HepG2 (cell line): Measurements from ENCODE around the gene GALNT10. TPM values are rescaled to one million over a fixed set of nuclear protein-coding genes. Genes with fewer than 3 reads are reported as not detected.

Experiments used
- ATAC-seq: fragments of 200-7000 bp; cut with Tn5 transposase; 3 replicates; pipeline ENCODE4 v1.9.1; 2020; ENCODE audit warnings: mild to moderate bottlenecking, moderate library complexity
- BruUV-seq: library from RNA; stranded (reverse); fragments of 400-500 nt; replicated peaks from 2 replicates; lab custom pipeline; 2021; lab: Mats Ljungman, UMichigan
- CTCF ChIA-PET: fragments of 300-600 bp; formaldehyde crosslinking; extraction: SDS; loops from one replicate; lab custom pipeline; 2021; ENCODE audit warnings: low total read pairs, inconsistent platforms, low intra/inter-chr PET ratio; lab: Yijun Ruan, JAX
- POLR2A ChIA-PET: fragments of 350-600 bp; sonication (Branson Sonifier 250); formaldehyde crosslinking; loops from one replicate; lab custom pipeline; 2020; ENCODE audit warnings: antibody characterized with exemption, inconsistent platforms; lab: Yijun Ruan, JAX
- DNase-seq: peaks from one replicate; pipeline ENCODE4 v3.0.0-alpha.2; 2015; ENCODE audit warnings: low spot score
- FAIRE-seq: peaks from 3 replicates; lab custom pipeline; 2011; peaks lifted over from hg19 to GRCh38; lab: Jason Lieb, UNC
- H2AFZ ChIP-seq: one replicate; pipeline ENCODE4 v1.6.1; 2011; ENCODE audit warnings: low read length, inconsistent platforms
- H3K27ac ChIP-seq: fragments of 300-600 bp; 3 replicates; pipeline ENCODE4 v1.8.0; 2011; ENCODE audit warnings: mixed run types, mild to moderate bottlenecking, mixed read lengths, low read length, inconsistent platforms; ENCODE audit not compliant: insufficient read depth; ENCODE audit errors: extremely low read length
- H3K27me3 ChIP-seq, 2 experiments: fragments of 200-600 bp in 1 of 2; 2 replicates in 1 of 2; 3 replicates in 1 of 2; pipeline versions ENCODE4 v1.6.0 to v1.8.0; 2011; ENCODE audit warnings: low read length in 2 of 2, mild to moderate bottlenecking in 2 of 2, moderate library complexity in 2 of 2, inconsistent platforms in 1 of 2; ENCODE audit not compliant: insufficient read depth in 2 of 2, control insufficient read depth in 1 of 2
- H3K36me3 ChIP-seq, 2 experiments: fragments of 200-600 bp in 1 of 2; replicated peaks in 1 of 2; 2 replicates in 1 of 2; 3 replicates in 1 of 2; pipeline versions ENCODE4 v1.5.1 to v1.8.0; 2011; ENCODE audit warnings: low read length in 2 of 2, inconsistent platforms in 1 of 2; ENCODE audit not compliant: insufficient read depth in 2 of 2, control insufficient read depth in 1 of 2
- H3K4me1 ChIP-seq: 2 replicates; pipeline ENCODE4 v1.5.1; 2012; ENCODE audit warnings: low read length, inconsistent platforms; ENCODE audit not compliant: insufficient read depth
- H3K4me2 ChIP-seq: 2 replicates; pipeline ENCODE4 v1.6.0; 2011; ENCODE audit warnings: low read depth, low read length, inconsistent platforms
- H3K4me3 ChIP-seq, 3 experiments: fragments of 200-600 bp in 1 of 3; sonication (generic), shearing (Covaris generic) in 1 of 3; replicated peaks in 1 of 3; 2 replicates each; pipeline ENCODE4 v1.5.1; 2011 to 2016; ENCODE audit warnings: low read length in 3 of 3, inconsistent platforms in 2 of 3, low read depth in 2 of 3, mild to moderate bottlenecking in 2 of 3, control low read depth in 1 of 3, mixed read lengths in 1 of 3; ENCODE audit not compliant: insufficient read depth in 1 of 3
- H3K79me2 ChIP-seq: one replicate; pipeline ENCODE4 v1.6.1; 2011; ENCODE audit warnings: low read length, inconsistent platforms; ENCODE audit not compliant: insufficient read depth
- H3K9ac ChIP-seq: 2 replicates; pipeline ENCODE4 v1.6.0; 2011; ENCODE audit warnings: mild to moderate bottlenecking, low read depth, low read length, inconsistent platforms; ENCODE audit not compliant: insufficient read depth
- H3K9me3 ChIP-seq: 2 replicates; pipeline ENCODE4 v1.5.1; 2012; ENCODE audit warnings: mild to moderate bottlenecking, low read length
- H4K20me1 ChIP-seq: 2 replicates; pipeline ENCODE4 v1.6.0; 2011; ENCODE audit warnings: inconsistent platforms, mild to moderate bottlenecking, low read length, moderate library complexity; ENCODE audit not compliant: insufficient read depth
- ADNP ChIP-seq: sonication (generic); formaldehyde crosslinking; IDR thresholded peaks from 2 replicates; pipeline ENCODE4 v1.4.0; 2020; ENCODE audit warnings: missing genetic modification reagents
- ATAD3A ChIP-seq: sonication (generic); formaldehyde crosslinking; IDR thresholded peaks from 2 replicates; pipeline ENCODE4 v1.4.0; 2020; ENCODE audit warnings: missing genetic modification reagents
- CEBPG ChIP-seq: IDR thresholded peaks from 2 replicates; pipeline ENCODE4 v1.6.1; 2016
- NFE2L2 ChIP-seq: fragments of 150-350 bp; IDR thresholded peaks from 2 replicates; pipeline ENCODE4 v1.6.1; 2014; ENCODE audit warnings: low read length
- ZNF20 ChIP-seq: sonication (generic); formaldehyde crosslinking; IDR thresholded peaks from 2 replicates; pipeline ENCODE4 v1.4.0; 2020; ENCODE audit warnings: mild to moderate bottlenecking, moderate library complexity, missing genetic modification reagents
- ZNF367 ChIP-seq: sonication (generic); formaldehyde crosslinking; IDR thresholded peaks from 2 replicates; pipeline ENCODE4 v1.4.0; 2020; ENCODE audit warnings: missing genetic modification reagents, borderline replicate concordance
- ZNF598 ChIP-seq: sonication (generic); formaldehyde crosslinking; IDR thresholded peaks from 2 replicates; pipeline ENCODE4 v1.5.1; 2020; ENCODE audit warnings: mild to moderate bottlenecking, missing genetic modification reagents, borderline replicate concordance
- ZNF746 ChIP-seq: sonication (generic); formaldehyde crosslinking; IDR thresholded peaks from 2 replicates; pipeline ENCODE4 v1.8.0; 2022; ENCODE audit warnings: mild to moderate bottlenecking, missing genetic modification reagents
- ZSCAN12 ChIP-seq: sonication (generic); formaldehyde crosslinking; IDR thresholded peaks from 2 replicates; pipeline ENCODE4 v1.9.0; 2021; ENCODE audit warnings: mild to moderate bottlenecking, missing genetic modification reagents
- ZSCAN31 ChIP-seq: sonication (generic); formaldehyde crosslinking; IDR thresholded peaks from 2 replicates; pipeline ENCODE4 v1.5.0; 2020; ENCODE audit warnings: low read depth, mild to moderate bottlenecking, missing genetic modification reagents
- WGBS: methylation state at CpG from one replicate; pipeline ENCODE4 v1.1.6; 2017; ENCODE audit warnings: low lambda C conversion rate; 5-methylcytosine and 5-hydroxymethylcytosine counted together
- in situ Hi-C: cut with HindIII; loops from 2 replicates; pipeline ENCODE4 v1.10.0; 2017; ENCODE audit warnings: low pct_unique_long_range_greater_than_20kb; ENCODE audit not compliant: extremely low pct_ligation_motif_present
- intact Hi-C: fragments of 100-400 bp; cut with micrococcal nuclease; formaldehyde crosslinking; loops from one replicate; pipeline ENCODE4 v1.10.0; 2022; ENCODE audit not compliant: unreplicated experiment
- polyA plus RNA-seq, 8 experiments: library from polyadenylated mRNA; depleted of rRNA in 3 of 8; stranded (reverse) in 7 of 8; unstranded in 1 of 8; fragments of >200 nt; fragmentation: Illumina TruSeq in 4 of 8; extraction: Trizol in 4 of 8; gene quantifications; 2 replicates each; pipeline versions ENCODE4 v1.2.1 to v1.2.3, GENCODE V29; 2011 to 2016; ENCODE audit warnings: low read depth in 4 of 8, missing spikeins in 1 of 8, mixed read lengths in 1 of 8; ENCODE audit not compliant: insufficient read depth in 1 of 8
- total RNA-seq, 5 experiments: library from RNA; depleted of rRNA; stranded (reverse); fragments of >200 nt; fragmentation: Illumina TruSeq; extraction: Trizol; gene quantifications; 2 replicates each; pipeline ENCODE4 v1.2.3, GENCODE V29; 2016; ENCODE audit warnings: low read depth in 1 of 5
- TF ChIP-seq, protein P1 (sequence below): sonication (generic); formaldehyde crosslinking; conservative IDR thresholded peaks from 2 replicates; pipeline ENCODE4 v1.4.0; 2020; ENCODE audit warnings: missing genetic modification reagents
- TF ChIP-seq, protein P2 (sequence below): sonication (generic); formaldehyde crosslinking; IDR thresholded peaks from 2 replicates; pipeline ENCODE4 v1.4.0; 2020; ENCODE audit warnings: missing genetic modification reagents
- TF ChIP-seq, protein P3 (sequence below): sonication (generic); formaldehyde crosslinking; IDR thresholded peaks from 2 replicates; pipeline ENCODE4 v1.4.0; 2020; ENCODE audit warnings: missing genetic modification reagents
- TF ChIP-seq, protein P4 (sequence below): sonication (generic); formaldehyde crosslinking; IDR thresholded peaks from 2 replicates; pipeline ENCODE4 v1.4.0; 2020; ENCODE audit warnings: missing genetic modification reagents; ENCODE audit errors: not compliant biosample characterization
- TF ChIP-seq, protein P5 (sequence below): IDR thresholded peaks from 2 replicates; pipeline ENCODE4 v1.6.1; 2016; ENCODE audit warnings: mild to moderate bottlenecking, missing biosample characterization, missing genetic modification reagents
- TF ChIP-seq, protein P6 (sequence below): sonication (generic); formaldehyde crosslinking; IDR thresholded peaks from 2 replicates; pipeline ENCODE4 v1.8.0; 2022; ENCODE audit warnings: mild to moderate bottlenecking, missing genetic modification reagents, borderline replicate concordance

The GALNT10 gene
- total and polyA plus RNA-seq, 2 of the 13 experiments (the other 11 are each of a cell fraction or from before 2014, with no cell fraction given): 8.1 to 11.2 TPM

DNA sequence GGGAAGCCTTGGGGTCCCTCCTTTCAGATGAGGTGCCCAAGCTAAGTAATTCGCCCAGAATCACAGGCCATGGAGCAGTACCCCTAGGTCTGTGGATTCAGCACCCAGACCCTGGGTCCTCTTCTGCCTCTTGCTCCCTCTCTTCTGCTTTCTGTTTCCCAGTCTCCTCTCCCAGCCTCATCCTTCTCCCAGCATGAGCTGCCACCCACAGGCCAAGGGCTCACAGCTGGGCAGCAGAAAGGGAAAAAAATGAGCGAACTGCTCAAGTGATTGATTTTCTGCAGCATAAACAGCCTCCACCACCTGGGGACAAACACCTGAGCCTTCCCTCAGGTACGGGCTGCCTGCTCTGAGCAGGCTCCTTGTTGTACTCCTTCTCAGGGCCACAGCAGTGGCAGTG is 141.4 kb downstream of the GALNT10 start:
- H3K36me3 ChIP-seq: no peaks in the 10 kb centered on the region; a peak in 1 of 5 replicates
- no peaks in the 10 kb centered on the region for H3K79me2 ChIP-seq
- ChIA-PET CTCF (no interaction called here), POLR2A (no interaction called here)
- H2AFZ ChIP-seq: no peak overlapping the region
- intact Hi-C loops (loop anchor here (10.0 kb wide), 1 partner anchor 73 kb away; no protein-coding TSS in a partner anchor), in situ Hi-C loops (no loop called here)
- 81% methylated on average over 2 of the region's 3 CpGs for WGBS
- no peaks in the 10 kb centered on the region for H4K20me1 ChIP-seq
- H3K9me3 ChIP-seq: no peaks in the 10 kb centered on the region
- H3K4me1 ChIP-seq: peaks cover 11% of the 10 kb centered on the region; the same call in 1 of the 2 replicates
- no TSS peak for BruUV-seq
- DNase-seq (no peak), ATAC-seq (no peak), FAIRE-seq (no peak)
- H3K4me3 ChIP-seq: no peak overlapping the region
- H3K27me3 ChIP-seq: no peaks in the 10 kb centered on the region
- no peak overlapping the region for H3K9ac ChIP-seq
- H3K4me2 ChIP-seq: no peak overlapping the region
- H3K27ac ChIP-seq: no peak overlapping the region
- TF ChIP-seq CEBPG (CRISPR knock-in tag) (no peak), ZNF367 (CRISPR knock-in tag) (no peak), ZNF598 (CRISPR knock-in tag) (no peak), ATAD3A (CRISPR knock-in tag) (no peak), ZSCAN12 (CRISPR knock-in tag) (no peak), ZNF20 (CRISPR knock-in tag) (no peak), NFE2L2 (no peak), ZSCAN31 (CRISPR knock-in tag) (no peak), ZNF746 (CRISPR knock-in tag) (no peak), ADNP (CRISPR knock-in tag) (no peak)
- TF ChIP-seq, protein P1, sequence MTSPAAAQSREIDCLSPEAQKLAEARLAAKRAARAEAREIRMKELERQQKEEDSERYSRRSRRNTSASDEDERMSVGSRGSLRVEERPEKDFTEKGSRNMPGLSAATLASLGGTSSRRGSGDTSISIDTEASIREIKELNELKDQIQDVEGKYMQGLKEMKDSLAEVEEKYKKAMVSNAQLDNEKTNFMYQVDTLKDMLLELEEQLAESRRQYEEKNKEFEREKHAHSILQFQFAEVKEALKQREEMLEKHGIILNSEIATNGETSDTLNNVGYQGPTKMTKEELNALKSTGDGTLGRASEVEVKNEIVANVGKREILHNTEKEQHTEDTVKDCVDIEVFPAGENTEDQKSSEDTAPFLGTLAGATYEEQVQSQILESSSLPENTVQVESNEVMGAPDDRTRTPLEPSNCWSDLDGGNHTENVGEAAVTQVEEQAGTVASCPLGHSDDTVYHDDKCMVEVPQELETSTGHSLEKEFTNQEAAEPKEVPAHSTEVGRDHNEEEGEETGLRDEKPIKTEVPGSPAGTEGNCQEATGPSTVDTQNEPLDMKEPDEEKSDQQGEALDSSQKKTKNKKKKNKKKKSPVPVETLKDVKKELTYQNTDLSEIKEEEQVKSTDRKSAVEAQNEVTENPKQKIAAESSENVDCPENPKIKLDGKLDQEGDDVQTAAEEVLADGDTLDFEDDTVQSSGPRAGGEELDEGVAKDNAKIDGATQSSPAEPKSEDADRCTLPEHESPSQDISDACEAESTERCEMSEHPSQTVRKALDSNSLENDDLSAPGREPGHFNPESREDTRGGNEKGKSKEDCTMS: no peak
- TF ChIP-seq, protein P2, sequence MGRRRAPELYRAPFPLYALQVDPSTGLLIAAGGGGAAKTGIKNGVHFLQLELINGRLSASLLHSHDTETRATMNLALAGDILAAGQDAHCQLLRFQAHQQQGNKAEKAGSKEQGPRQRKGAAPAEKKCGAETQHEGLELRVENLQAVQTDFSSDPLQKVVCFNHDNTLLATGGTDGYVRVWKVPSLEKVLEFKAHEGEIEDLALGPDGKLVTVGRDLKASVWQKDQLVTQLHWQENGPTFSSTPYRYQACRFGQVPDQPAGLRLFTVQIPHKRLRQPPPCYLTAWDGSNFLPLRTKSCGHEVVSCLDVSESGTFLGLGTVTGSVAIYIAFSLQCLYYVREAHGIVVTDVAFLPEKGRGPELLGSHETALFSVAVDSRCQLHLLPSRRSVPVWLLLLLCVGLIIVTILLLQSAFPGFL (CRISPR knock-in tag): no peak
- TF ChIP-seq, protein P3, sequence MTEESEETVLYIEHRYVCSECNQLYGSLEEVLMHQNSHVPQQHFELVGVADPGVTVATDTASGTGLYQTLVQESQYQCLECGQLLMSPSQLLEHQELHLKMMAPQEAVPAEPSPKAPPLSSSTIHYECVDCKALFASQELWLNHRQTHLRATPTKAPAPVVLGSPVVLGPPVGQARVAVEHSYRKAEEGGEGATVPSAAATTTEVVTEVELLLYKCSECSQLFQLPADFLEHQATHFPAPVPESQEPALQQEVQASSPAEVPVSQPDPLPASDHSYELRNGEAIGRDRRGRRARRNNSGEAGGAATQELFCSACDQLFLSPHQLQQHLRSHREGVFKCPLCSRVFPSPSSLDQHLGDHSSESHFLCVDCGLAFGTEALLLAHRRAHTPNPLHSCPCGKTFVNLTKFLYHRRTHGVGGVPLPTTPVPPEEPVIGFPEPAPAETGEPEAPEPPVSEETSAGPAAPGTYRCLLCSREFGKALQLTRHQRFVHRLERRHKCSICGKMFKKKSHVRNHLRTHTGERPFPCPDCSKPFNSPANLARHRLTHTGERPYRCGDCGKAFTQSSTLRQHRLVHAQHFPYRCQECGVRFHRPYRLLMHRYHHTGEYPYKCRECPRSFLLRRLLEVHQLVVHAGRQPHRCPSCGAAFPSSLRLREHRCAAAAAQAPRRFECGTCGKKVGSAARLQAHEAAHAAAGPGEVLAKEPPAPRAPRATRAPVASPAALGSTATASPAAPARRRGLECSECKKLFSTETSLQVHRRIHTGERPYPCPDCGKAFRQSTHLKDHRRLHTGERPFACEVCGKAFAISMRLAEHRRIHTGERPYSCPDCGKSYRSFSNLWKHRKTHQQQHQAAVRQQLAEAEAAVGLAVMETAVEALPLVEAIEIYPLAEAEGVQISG (CRISPR knock-in tag): no peak
- TF ChIP-seq, protein P4, sequence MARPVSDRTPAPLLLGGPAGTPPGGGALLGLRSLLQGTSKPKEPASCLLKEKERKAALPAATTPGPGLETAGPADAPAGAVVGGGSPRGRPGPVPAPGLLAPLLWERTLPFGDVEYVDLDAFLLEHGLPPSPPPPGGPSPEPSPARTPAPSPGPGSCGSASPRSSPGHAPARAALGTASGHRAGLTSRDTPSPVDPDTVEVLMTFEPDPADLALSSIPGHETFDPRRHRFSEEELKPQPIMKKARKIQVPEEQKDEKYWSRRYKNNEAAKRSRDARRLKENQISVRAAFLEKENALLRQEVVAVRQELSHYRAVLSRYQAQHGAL (CRISPR knock-in tag): no peak
- TF ChIP-seq, protein P5, sequence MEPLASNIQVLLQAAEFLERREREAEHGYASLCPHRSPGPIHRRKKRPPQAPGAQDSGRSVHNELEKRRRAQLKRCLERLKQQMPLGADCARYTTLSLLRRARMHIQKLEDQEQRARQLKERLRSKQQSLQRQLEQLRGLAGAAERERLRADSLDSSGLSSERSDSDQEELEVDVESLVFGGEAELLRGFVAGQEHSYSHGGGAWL (CRISPR knock-in tag): no peak
- TF ChIP-seq, protein P6, sequence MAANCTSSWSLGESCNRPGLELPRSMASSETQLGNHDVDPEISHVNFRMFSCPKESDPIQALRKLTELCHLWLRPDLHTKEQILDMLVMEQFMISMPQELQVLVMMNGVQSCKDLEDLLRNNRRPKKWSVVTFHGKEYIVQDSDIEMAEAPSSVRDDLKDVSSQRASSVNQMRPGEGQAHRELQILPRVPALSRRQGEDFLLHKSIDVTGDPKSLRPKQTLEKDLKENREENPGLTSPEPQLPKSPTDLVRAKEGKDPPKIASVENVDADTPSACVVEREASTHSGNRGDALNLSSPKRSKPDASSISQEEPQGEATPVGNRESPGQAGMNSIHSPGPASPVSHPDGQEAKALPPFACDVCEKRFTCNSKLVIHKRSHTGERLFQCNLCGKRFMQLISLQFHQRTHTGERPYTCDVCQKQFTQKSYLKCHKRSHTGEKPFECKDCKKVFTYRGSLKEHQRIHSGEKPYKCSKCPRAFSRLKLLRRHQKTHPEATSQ (CRISPR knock-in tag): no peak
